GM12872 (cell line): ENCODE results near the gene PCSK6.

ENCODE experiments used
- TF ChIP-seq, protein P1 (sequence below): IDR thresholded peaks from 3 replicates; pipeline ENCODE4 v1.5.1; 2011; ENCODE audit warnings: low read depth, mild to moderate bottlenecking, low read length, moderate library complexity; ENCODE audit not compliant: insufficient read depth

PCSK6 gene

DNA sequence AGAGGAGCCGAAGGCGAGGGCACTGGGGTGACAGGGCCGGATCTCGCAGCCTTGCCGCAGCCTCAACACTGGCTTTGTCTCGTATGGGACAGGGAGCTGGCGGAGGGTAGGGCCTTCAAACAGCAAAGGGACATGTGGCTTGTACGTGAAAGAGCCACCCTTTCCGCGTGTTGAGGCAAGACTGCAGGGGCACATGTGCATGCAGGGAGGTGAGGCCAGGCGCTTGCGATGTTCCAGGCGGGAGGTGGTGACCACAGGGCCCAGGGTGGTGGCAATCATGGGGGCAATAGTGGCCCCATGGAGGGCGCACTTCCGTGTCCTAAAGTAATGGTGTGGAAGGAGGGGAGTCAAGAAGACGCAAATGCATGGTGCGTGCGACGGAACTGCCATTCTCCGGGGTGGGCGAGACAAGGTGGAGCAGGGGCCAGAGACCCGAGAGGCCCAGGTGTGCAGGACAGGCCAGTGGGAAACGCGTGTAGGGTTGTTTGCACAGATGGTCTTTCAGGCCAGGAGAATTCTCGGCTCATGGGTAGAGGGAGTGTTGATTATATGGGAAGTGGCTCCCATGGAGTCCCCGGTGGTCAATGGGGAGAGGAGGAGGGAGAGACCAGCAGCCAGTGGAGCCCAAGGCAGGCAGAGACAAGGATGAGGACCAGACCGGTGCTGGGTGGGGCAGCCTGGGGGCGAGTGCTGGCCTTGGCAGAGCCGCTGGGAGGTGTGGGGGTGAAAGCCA lies 45.8 kb upstream of the PCSK6 start:
- TF ChIP-seq, protein P1, sequence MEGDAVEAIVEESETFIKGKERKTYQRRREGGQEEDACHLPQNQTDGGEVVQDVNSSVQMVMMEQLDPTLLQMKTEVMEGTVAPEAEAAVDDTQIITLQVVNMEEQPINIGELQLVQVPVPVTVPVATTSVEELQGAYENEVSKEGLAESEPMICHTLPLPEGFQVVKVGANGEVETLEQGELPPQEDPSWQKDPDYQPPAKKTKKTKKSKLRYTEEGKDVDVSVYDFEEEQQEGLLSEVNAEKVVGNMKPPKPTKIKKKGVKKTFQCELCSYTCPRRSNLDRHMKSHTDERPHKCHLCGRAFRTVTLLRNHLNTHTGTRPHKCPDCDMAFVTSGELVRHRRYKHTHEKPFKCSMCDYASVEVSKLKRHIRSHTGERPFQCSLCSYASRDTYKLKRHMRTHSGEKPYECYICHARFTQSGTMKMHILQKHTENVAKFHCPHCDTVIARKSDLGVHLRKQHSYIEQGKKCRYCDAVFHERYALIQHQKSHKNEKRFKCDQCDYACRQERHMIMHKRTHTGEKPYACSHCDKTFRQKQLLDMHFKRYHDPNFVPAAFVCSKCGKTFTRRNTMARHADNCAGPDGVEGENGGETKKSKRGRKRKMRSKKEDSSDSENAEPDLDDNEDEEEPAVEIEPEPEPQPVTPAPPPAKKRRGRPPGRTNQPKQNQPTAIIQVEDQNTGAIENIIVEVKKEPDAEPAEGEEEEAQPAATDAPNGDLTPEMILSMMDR: no peak

DNA sequence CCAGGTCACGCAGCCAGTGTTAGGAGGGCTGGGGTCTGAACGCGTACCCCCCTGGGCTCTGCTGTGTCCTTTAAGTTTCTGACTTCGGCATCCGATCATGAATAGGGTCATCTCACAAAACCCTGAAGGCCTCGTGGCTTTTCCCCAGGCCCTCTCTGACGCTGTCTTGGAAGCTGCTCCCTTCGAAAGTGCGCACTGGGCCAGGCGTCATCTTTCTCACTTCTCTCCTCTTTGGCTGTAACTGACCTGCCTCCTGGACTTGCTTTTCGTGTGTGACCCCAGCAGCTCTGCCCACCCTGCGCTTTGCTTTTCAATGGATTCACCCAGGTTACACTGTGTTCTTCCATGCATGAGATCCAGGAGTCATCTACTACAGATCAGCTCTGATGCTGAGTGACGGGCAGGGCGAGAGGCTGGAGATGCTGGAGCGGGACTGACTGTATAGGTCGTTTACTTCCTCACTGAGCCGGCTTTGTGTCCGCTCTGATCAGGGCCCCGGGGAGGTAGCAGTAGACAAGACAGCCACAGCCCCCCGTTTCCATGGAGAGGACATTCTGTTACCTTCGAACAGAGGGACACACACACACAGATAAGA lies 45.0 kb upstream of the PCSK6 start:
- TF ChIP-seq, protein P1: no peak

DNA sequence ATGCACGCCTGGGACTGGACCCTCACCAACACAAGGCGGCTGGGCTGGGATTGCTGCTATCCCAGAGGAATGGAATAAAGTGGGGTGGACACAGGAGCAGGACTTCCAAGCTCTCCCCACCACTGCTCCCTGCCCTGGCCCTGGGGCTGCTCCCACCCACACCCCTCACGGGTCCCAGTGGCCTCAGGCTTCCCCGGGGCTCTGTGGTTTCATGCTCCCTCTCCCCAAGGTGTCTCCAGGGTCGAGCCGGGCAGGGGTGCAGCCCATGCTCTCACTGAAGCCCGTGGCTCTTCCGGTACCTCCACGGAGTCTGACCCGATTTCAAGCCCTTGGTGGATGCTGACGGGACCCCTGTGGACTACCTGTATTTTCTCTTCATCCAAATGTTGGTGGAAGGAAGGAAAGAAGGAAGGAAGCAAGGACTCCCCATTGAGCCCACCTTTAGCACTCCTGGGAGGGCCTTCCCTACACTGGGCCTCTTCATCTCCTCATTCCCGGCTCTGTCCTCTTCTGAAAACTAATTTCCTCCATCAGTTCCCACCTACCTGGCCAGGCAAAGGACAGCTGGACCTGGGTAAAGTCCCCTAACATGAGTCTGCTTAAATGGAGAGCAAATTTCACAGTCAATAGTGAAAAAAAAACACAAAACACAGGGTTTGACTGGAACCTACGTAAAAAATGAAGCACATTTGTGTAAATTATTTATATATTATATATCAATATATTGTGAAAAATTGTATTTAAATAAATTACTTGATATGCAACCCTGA lies 44.0 kb upstream of the PCSK6 start:
- TF ChIP-seq, protein P1: no peak

DNA sequence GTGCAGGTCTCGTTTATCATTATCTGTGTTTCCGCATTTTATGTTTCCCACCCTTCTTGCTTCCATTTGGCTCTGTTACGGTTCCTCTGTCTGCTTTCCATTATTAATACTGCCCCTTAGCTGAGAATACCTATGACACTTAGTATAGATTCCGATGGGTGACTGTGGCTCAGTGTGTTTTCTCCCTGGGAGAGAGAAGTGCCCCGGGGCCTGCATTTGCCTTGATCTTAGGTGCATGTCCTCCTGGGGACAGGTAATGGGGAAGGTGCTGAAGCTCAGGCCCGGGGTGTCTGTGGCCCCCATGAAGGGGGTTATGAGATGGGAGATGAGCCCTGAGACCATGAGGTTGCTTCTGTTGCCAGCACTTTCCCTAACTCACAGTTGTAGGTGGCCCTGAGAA lies 43.4 kb upstream of the PCSK6 start:
- TF ChIP-seq, protein P1: no peak

DNA sequence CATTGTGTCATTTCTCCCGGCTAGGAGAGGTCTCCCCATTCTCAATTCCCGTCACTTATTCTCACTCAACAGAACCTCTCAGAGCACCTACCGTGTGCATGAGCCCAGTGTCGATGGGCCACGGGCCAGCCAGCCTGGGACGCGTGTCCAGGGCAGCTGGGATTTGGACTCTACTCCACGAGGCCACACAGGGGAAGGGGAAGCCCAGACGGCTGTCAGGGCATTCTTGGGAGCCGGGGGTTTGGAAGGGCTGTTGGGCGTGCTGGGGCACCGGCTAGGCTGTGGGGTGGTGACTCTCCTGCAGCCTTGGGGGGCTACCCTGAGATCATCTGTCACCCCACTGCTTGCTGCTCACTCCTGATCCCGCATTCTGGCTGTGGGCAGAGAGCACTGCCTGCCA lies 41.7 kb upstream of the PCSK6 start:
- TF ChIP-seq, protein P1: no peak

DNA sequence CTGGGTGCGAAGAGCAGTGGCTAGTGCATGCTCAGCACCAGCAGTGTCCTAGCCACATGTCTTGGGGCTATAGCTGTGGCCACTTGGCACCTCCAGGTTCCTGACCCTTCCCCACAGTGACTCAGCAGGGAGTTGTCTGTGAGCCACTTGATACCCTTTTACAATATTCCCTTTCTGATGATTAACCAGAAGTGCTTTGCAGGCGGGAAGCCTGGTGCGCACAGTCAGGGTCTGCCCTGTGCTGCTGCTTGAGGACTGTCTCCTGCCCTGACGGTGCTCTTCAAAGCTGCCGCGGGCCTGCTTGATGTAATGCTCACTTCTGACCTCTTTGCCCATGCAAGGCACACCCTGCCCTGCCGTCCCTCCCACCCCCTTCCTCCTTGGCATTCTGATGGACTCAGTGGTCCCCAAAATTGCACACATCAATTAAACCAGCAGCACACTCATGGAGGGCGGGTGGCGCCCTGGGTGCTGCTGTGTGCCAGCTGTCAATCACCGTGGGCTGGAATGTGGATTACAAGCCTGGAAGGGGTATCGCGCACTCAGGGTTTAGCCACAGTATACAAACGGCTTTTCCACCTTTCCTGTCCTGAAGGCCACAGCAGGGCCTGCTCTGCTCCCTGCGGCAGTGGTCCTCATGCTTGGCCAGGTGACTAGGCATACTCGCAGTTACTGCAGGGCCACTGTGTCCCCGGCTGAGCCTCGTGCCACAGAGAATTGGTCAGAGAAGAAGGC lies 40.9 kb upstream of the PCSK6 start:
- TF ChIP-seq, protein P1: no peak

DNA sequence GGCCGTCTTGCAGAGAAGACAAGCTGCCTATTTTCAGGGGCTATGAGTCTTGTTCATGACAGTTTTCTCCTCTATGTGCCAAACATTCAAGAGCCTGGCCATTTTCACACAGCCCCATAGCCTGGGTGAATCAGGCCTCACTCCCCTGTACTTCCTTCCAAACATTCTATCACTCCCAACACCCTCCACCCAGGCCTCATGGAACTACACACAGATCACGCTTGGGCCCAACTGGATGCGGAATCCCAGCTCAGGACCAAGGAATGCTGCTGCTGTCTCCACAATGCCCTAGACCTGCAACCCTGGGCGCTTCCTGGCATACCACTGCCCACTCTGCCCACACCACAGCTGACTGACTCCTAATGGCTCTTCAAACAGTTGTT lies 39.4 kb upstream of the PCSK6 start:
- TF ChIP-seq, protein P1: no peak
